ENCODE data around the gene TCF4.

DNA sequence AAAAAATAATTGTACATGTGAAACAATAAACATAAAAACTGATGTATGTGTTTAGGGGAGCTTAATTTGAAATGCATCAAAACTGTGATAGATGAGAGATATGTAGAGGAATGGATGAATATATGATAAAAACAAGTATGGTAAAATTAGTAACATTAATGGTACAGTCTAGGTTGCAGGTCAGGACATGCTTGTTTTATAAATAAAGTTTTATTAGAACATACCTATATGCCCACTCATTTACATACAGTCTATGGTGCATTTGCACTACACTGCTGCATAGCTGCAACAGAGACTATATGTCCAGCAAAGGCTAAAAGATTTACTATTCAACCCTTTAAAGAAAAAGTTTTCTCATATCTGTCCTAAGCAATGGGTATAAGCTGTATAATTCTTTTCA lies 392.1 kb downstream of the TCF4 start:
- TF ChIP-seq, protein P1, sequence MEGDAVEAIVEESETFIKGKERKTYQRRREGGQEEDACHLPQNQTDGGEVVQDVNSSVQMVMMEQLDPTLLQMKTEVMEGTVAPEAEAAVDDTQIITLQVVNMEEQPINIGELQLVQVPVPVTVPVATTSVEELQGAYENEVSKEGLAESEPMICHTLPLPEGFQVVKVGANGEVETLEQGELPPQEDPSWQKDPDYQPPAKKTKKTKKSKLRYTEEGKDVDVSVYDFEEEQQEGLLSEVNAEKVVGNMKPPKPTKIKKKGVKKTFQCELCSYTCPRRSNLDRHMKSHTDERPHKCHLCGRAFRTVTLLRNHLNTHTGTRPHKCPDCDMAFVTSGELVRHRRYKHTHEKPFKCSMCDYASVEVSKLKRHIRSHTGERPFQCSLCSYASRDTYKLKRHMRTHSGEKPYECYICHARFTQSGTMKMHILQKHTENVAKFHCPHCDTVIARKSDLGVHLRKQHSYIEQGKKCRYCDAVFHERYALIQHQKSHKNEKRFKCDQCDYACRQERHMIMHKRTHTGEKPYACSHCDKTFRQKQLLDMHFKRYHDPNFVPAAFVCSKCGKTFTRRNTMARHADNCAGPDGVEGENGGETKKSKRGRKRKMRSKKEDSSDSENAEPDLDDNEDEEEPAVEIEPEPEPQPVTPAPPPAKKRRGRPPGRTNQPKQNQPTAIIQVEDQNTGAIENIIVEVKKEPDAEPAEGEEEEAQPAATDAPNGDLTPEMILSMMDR (tag by site-specific recombination; IDR thresholded peaks at IDR 0.05), result no peak
- TF ChIP-seq SETDB1 (IDR thresholded peaks at IDR 0.05; ENCODE audit: insufficient read length, low read length) (no peak), REPIN1 (tag by site-specific recombination; IDR thresholded peaks at IDR 0.05; ENCODE audit: low read depth) (no peak), ZEB2 (tag by site-specific recombination; IDR thresholded peaks at IDR 0.05) (no peak), ZNF391 (tag by site-specific recombination; IDR thresholded peaks at IDR 0.05; ENCODE audit: borderline replicate concordance, low read depth) (no peak), ZNF10 (tag by site-specific recombination; IDR thresholded peaks at IDR 0.05) (no peak), ZSCAN23 (tag by site-specific recombination; IDR thresholded peaks at IDR 0.05) (no peak)
- TF ChIP-seq, protein P2, sequence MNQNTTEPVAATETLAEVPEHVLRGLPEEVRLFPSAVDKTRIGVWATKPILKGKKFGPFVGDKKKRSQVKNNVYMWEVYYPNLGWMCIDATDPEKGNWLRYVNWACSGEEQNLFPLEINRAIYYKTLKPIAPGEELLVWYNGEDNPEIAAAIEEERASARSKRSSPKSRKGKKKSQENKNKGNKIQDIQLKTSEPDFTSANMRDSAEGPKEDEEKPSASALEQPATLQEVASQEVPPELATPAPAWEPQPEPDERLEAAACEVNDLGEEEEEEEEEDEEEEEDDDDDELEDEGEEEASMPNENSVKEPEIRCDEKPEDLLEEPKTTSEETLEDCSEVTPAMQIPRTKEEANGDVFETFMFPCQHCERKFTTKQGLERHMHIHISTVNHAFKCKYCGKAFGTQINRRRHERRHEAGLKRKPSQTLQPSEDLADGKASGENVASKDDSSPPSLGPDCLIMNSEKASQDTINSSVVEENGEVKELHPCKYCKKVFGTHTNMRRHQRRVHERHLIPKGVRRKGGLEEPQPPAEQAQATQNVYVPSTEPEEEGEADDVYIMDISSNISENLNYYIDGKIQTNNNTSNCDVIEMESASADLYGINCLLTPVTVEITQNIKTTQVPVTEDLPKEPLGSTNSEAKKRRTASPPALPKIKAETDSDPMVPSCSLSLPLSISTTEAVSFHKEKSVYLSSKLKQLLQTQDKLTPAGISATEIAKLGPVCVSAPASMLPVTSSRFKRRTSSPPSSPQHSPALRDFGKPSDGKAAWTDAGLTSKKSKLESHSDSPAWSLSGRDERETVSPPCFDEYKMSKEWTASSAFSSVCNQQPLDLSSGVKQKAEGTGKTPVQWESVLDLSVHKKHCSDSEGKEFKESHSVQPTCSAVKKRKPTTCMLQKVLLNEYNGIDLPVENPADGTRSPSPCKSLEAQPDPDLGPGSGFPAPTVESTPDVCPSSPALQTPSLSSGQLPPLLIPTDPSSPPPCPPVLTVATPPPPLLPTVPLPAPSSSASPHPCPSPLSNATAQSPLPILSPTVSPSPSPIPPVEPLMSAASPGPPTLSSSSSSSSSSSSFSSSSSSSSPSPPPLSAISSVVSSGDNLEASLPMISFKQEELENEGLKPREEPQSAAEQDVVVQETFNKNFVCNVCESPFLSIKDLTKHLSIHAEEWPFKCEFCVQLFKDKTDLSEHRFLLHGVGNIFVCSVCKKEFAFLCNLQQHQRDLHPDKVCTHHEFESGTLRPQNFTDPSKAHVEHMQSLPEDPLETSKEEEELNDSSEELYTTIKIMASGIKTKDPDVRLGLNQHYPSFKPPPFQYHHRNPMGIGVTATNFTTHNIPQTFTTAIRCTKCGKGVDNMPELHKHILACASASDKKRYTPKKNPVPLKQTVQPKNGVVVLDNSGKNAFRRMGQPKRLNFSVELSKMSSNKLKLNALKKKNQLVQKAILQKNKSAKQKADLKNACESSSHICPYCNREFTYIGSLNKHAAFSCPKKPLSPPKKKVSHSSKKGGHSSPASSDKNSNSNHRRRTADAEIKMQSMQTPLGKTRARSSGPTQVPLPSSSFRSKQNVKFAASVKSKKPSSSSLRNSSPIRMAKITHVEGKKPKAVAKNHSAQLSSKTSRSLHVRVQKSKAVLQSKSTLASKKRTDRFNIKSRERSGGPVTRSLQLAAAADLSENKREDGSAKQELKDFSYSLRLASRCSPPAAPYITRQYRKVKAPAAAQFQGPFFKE (tag by site-specific recombination; IDR thresholded peaks at IDR 0.05; ENCODE audit: borderline replicate concordance), result no peak
- TF ChIP-seq, protein P3, sequence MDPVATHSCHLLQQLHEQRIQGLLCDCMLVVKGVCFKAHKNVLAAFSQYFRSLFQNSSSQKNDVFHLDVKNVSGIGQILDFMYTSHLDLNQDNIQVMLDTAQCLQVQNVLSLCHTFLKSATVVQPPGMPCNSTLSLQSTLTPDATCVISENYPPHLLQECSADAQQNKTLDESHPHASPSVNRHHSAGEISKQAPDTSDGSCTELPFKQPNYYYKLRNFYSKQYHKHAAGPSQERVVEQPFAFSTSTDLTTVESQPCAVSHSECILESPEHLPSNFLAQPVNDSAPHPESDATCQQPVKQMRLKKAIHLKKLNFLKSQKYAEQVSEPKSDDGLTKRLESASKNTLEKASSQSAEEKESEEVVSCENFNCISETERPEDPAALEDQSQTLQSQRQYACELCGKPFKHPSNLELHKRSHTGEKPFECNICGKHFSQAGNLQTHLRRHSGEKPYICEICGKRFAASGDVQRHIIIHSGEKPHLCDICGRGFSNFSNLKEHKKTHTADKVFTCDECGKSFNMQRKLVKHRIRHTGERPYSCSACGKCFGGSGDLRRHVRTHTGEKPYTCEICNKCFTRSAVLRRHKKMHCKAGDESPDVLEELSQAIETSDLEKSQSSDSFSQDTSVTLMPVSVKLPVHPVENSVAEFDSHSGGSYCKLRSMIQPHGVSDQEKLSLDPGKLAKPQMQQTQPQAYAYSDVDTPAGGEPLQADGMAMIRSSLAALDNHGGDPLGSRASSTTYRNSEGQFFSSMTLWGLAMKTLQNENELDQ (tag by site-specific recombination; IDR thresholded peaks at IDR 0.05; ENCODE audit: low read depth), result no peak
- TF ChIP-seq, protein P4, sequence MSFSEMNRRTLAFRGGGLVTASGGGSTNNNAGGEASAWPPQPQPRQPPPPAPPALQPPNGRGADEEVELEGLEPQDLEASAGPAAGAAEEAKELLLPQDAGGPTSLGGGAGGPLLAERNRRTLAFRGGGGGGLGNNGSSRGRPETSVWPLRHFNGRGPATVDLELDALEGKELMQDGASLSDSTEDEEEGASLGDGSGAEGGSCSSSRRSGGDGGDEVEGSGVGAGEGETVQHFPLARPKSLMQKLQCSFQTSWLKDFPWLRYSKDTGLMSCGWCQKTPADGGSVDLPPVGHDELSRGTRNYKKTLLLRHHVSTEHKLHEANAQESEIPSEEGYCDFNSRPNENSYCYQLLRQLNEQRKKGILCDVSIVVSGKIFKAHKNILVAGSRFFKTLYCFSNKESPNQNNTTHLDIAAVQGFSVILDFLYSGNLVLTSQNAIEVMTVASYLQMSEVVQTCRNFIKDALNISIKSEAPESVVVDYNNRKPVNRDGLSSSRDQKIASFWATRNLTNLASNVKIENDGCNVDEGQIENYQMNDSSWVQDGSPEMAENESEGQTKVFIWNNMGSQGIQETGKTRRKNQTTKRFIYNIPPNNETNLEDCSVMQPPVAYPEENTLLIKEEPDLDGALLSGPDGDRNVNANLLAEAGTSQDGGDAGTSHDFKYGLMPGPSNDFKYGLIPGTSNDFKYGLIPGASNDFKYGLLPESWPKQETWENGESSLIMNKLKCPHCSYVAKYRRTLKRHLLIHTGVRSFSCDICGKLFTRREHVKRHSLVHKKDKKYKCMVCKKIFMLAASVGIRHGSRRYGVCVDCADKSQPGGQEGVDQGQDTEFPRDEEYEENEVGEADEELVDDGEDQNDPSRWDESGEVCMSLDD (tag by site-specific recombination; IDR thresholded peaks at IDR 0.05), result no peak
- TF ChIP-seq, protein P5, sequence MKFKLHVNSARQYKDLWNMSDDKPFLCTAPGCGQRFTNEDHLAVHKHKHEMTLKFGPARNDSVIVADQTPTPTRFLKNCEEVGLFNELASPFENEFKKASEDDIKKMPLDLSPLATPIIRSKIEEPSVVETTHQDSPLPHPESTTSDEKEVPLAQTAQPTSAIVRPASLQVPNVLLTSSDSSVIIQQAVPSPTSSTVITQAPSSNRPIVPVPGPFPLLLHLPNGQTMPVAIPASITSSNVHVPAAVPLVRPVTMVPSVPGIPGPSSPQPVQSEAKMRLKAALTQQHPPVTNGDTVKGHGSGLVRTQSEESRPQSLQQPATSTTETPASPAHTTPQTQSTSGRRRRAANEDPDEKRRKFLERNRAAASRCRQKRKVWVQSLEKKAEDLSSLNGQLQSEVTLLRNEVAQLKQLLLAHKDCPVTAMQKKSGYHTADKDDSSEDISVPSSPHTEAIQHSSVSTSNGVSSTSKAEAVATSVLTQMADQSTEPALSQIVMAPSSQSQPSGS (tag by site-specific recombination; IDR thresholded peaks at IDR 0.05; ENCODE audit: low read depth), result no peak
- TF ChIP-seq, protein P6, sequence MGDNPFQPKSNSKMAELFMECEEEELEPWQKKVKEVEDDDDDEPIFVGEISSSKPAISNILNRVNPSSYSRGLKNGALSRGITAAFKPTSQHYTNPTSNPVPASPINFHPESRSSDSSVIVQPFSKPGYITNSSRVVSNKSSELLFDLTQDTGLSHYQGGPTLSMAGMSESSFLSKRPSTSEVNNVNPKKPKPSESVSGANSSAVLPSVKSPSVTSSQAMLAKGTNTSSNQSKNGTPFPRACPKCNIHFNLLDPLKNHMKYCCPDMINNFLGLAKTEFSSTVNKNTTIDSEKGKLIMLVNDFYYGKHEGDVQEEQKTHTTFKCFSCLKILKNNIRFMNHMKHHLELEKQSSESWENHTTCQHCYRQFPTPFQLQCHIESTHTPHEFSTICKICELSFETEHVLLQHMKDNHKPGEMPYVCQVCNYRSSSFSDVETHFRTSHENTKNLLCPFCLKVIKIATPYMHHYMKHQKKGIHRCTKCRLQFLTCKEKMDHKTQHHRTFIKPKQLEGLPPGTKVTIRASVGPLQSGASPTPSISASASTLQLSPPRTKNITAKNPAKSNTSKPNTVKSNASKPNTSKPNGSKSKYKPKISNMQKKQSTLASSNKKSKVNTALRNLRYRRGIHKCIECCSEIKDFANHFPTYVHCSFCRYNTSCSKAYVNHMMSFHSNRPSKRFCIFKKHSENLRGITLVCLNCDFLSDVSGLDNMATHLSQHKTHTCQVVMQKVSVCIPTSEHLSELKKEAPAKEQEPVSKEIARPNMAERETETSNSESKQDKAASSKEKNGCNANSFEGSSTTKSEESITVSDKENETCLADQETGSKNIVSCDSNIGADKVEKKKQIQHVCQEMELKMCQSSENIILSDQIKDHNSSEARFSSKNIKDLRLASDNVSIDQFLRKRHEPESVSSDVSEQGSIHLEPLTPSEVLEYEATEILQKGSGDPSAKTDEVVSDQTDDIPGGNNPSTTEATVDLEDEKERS (tag by site-specific recombination; IDR thresholded peaks at IDR 0.05), result no peak
